HCT116 (cell line): ENCODE data around the gene KCND3. TPM values are rescaled to one million over a fixed set of nuclear protein-coding genes. Genes with fewer than 3 reads are reported as not detected.

ENCODE experiments used
- ATAC-seq: fragments of 200-7000 bp; cut with Tn5 transposase; 2 replicates; pipeline ENCODE4 v1.9.1; 2020; ENCODE audit warnings: mild to moderate bottlenecking, moderate library complexity
- BruUV-seq: library from RNA; stranded (reverse); fragments of 400-500 nt; replicated peaks from 2 replicates; lab custom pipeline; 2021; lab: Mats Ljungman, UMichigan
- CTCF ChIA-PET: fragments of 300-600 bp; sonication (Branson Sonifier 250); formaldehyde crosslinking; loops from one replicate; lab custom pipeline; 2021; ENCODE audit warnings: antibody characterized with exemption; lab: Charles Lee
- POLR2A ChIA-PET: fragments of 300-600, 350-600 bp; sonication (Branson Sonifier 250); formaldehyde crosslinking; loops from one replicate; lab custom pipeline; 2021; ENCODE audit warnings: antibody characterized with exemption; lab: Charles Lee
- RAD21 ChIA-PET, 2 experiments: fragments of 300-600 bp; sonication (Branson Sonifier 250); formaldehyde crosslinking; loops; one replicate each; lab custom pipeline; 2023; ENCODE audit warnings: low total read pairs in 2 of 2; ENCODE audit not compliant: uncharacterized antibody in 2 of 2, unreplicated experiment in 2 of 2, low non-redundant PET in 1 of 2; lab: Charles Lee
- DNase-seq: peaks from one replicate; pipeline ENCODE4 v3.0.0-alpha.2; 2010; ENCODE audit warnings: low read depth, low spot score
- H2AFZ ChIP-seq: fragments of 200-600 bp; shearing (Covaris generic), sonication (generic); 2 replicates; pipeline ENCODE4 v1.6.1; 2017; ENCODE audit warnings: low read depth, mixed run types, mixed read lengths, antibody characterized with exemption, low read length; ENCODE audit not compliant: poor library complexity, severe bottlenecking
- H3K27ac ChIP-seq: 2 replicates; pipeline ENCODE4 v1.5.1; 2012; ENCODE audit warnings: low read depth, low read length
- H3K27me3 ChIP-seq: fragments of 200-600 bp; sonication (generic); 2 replicates; pipeline ENCODE4 v1.6.1; 2016; ENCODE audit warnings: mixed run types, low read length, mixed read lengths; ENCODE audit not compliant: insufficient read depth
- H3K36me3 ChIP-seq, 2 experiments: fragments of 200-500 bp in 1 of 2; fragments of 200-600 bp in 1 of 2; sonication (Bioruptor generic) in 1 of 2; sonication (generic) in 1 of 2; 2 replicates each; pipeline versions ENCODE4 v1.5.1 to v1.6.1; 2014 to 2016; ENCODE audit warnings: low read length in 2 of 2, inconsistent platforms in 1 of 2, mixed read lengths in 1 of 2, mixed run types in 1 of 2; ENCODE audit not compliant: insufficient read depth in 2 of 2, control insufficient read depth in 1 of 2
- H3K4me1 ChIP-seq, 2 experiments: fragments of 200-600 bp in 1 of 2; sonication (generic) in 1 of 2; 2 replicates each; pipeline versions ENCODE4 v1.5.1 to v1.6.1; 2012 to 2017; ENCODE audit warnings: low read length in 2 of 2, inconsistent platforms in 1 of 2, mild to moderate bottlenecking in 1 of 2, mixed read lengths in 1 of 2, mixed run types in 1 of 2, moderate library complexity in 1 of 2; ENCODE audit not compliant: insufficient read depth in 2 of 2, control insufficient read depth in 1 of 2
- H3K4me2 ChIP-seq: fragments of 200-600 bp; sonication (generic); 2 replicates; pipeline ENCODE4 v1.6.1; 2017; ENCODE audit warnings: mixed run types, low read length, mixed read lengths
- H3K4me3 ChIP-seq, 2 experiments: fragments of 200-600 bp in 1 of 2; sonication (generic) in 1 of 2; replicated peaks in 1 of 2; 2 replicates each; pipeline ENCODE4 v1.5.1; 2011 to 2016; ENCODE audit warnings: low read length in 2 of 2, control low read depth in 1 of 2, low read depth in 1 of 2, mild to moderate bottlenecking in 1 of 2, mixed read lengths in 1 of 2, mixed run types in 1 of 2
- H3K79me2 ChIP-seq: fragments of 200-600 bp; sonication (generic); 2 replicates; pipeline ENCODE4 v1.6.1; 2017; ENCODE audit warnings: mild to moderate bottlenecking, mixed run types, low read length, moderate library complexity, mixed read lengths; ENCODE audit not compliant: insufficient read depth
- H3K9ac ChIP-seq: fragments of 200-600 bp; sonication (generic); 2 replicates; pipeline ENCODE4 v1.6.1; 2016; ENCODE audit warnings: low read length, mixed read lengths
- H3K9me2 ChIP-seq: fragments of 200-600 bp; sonication (generic), shearing (Covaris generic); 2 replicates; pipeline ENCODE4 v1.6.1; 2017; ENCODE audit warnings: mixed run types, mild to moderate bottlenecking, moderate library complexity; ENCODE audit not compliant: insufficient read depth
- H3K9me3 ChIP-seq, 2 experiments: fragments of 200-500 bp in 1 of 2; fragments of 200-600 bp in 1 of 2; sonication (Bioruptor generic) in 1 of 2; sonication (generic) in 1 of 2; 2 replicates each; pipeline ENCODE4 v1.6.1; 2014 to 2017; ENCODE audit warnings: low read length in 2 of 2, mixed read lengths in 2 of 2, inconsistent platforms in 1 of 2, low read depth in 1 of 2, mild to moderate bottlenecking in 1 of 2, mixed run types in 1 of 2, moderate library complexity in 1 of 2; ENCODE audit not compliant: control insufficient read depth in 1 of 2, insufficient read depth in 1 of 2
- H4K20me1 ChIP-seq: fragments of 200-600 bp; sonication (generic), shearing (Covaris generic); 2 replicates; pipeline ENCODE4 v1.6.1; 2017; ENCODE audit warnings: mixed run types, mild to moderate bottlenecking, moderate library complexity; ENCODE audit not compliant: insufficient read depth
- ATF3 ChIP-seq: IDR thresholded peaks from 2 replicates; pipeline ENCODE4 v1.6.1; 2012
- CBX3 ChIP-seq: IDR thresholded peaks from 2 replicates; pipeline ENCODE4 v1.6.1; 2012; ENCODE audit warnings: low read depth
- EGR1 ChIP-seq: IDR thresholded peaks from 2 replicates; pipeline ENCODE4 v1.6.1; 2012; ENCODE audit warnings: low read depth
- EZH2phosphoT487 ChIP-seq: fragments of 200-600 bp; IDR thresholded peaks from 2 replicates; pipeline ENCODE4 v1.6.1; 2018; ENCODE audit warnings: antibody characterized with exemption, borderline replicate concordance
- FOSL1 ChIP-seq: IDR thresholded peaks from 2 replicates; pipeline ENCODE4 v1.6.1; 2012; ENCODE audit warnings: low read depth
- POLR2AphosphoS5 ChIP-seq: IDR thresholded peaks from 2 replicates; pipeline ENCODE4 v1.6.1; 2011; ENCODE audit warnings: mild to moderate bottlenecking, low read depth, low read length, moderate library complexity
- RAD21 ChIP-seq: IDR thresholded peaks from 2 replicates; pipeline ENCODE4 v1.6.1; 2012; ENCODE audit warnings: low read depth, mild to moderate bottlenecking
- SIN3A ChIP-seq: IDR thresholded peaks from 2 replicates; pipeline ENCODE4 v1.6.1; 2012; ENCODE audit warnings: low read depth
- SP1 ChIP-seq: IDR thresholded peaks from 2 replicates; pipeline ENCODE4 v1.6.1; 2012; ENCODE audit warnings: low read depth
- SRF ChIP-seq: IDR thresholded peaks from 2 replicates; pipeline ENCODE4 v1.6.1; 2012; ENCODE audit warnings: low read depth
- TCF7L2 ChIP-seq: IDR thresholded peaks from 2 replicates; pipeline ENCODE4 v1.7.0; 2011; ENCODE audit warnings: borderline replicate concordance, inconsistent platforms; ENCODE audit not compliant: insufficient read depth, insufficient read length; ENCODE audit errors: extremely low read depth
- ZBTB33 ChIP-seq: IDR thresholded peaks from 2 replicates; pipeline ENCODE4 v1.6.1; 2011; ENCODE audit warnings: mild to moderate bottlenecking, low read length, moderate library complexity; ENCODE audit not compliant: insufficient replicate concordance; ENCODE audit errors: extremely low read depth
- ZNF274 ChIP-seq: fragments of 200-500 bp; sonication (Bioruptor generic); IDR thresholded peaks from 2 replicates; pipeline ENCODE4 v1.6.1; 2014; ENCODE audit warnings: mild to moderate bottlenecking, low read depth, low read length, inconsistent platforms
- intact Hi-C: fragments of 100-400 bp; cut with micrococcal nuclease; formaldehyde crosslinking; loops from 2 replicates; pipeline ENCODE4 v1.10.0; 2022
- total RNA-seq: library from RNA; stranded (reverse); gene quantifications from one replicate; pipeline ENCODE4 v1.2.1, GENCODE V29; 2021; ENCODE audit not compliant: unreplicated experiment
- TF ChIP-seq, protein P1 (sequence below): IDR thresholded peaks from 2 replicates; pipeline ENCODE4 v1.6.1; 2012; ENCODE audit warnings: low read depth
- TF ChIP-seq, protein P2 (sequence below): IDR thresholded peaks from 2 replicates; pipeline ENCODE4 v1.6.1; 2012

The KCND3 gene
- total RNA-seq, 1 experiment from 2014 or later: 0.44 TPM

DNA sequence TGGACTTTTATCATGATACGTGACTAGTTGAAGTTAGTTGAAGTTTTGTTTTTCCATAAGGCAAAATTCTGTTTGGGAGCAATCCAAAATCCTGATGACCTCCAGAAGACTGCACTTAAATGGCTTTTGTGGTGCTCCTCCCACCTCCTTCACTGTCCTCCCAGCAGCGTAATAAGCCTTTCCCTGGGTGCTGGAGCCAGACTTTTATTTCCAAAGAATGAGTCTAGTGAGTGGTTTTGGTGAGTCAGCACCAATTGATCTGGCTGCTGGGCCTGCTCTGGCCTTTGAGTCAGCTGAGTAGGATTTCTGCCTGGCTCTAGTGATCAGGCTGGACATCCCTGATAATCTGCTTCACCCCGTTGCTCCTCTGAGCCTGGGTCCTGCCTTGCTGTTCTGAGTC lies 21.7 kb upstream of the KCND3 start:
- no TSS peak for BruUV-seq
- Histone ChIP-seq H3K36me3 (no peaks in the 10 kb centered on the region), H3K79me2 (no peaks in the 10 kb centered on the region), H3K27me3 (peaks cover 74% of the 10 kb centered on the region), H4K20me1 (no peaks in the 10 kb centered on the region), H3K4me1 (no peaks in the 10 kb centered on the region), H3K4me2 (no peak overlapping the region), H2AFZ (no peak overlapping the region), H3K9me3 (no peaks in the 10 kb centered on the region), H3K27ac (no peak overlapping the region), H3K4me3 (no peak overlapping the region), H3K9ac (no peak overlapping the region), H3K9me2 (no peaks in the 10 kb centered on the region)
- POLR2A ChIA-PET: no interaction called here
- TF ChIP-seq TCF7L2: no peak
- no peak for TF ChIP-seq EGR1
- intact Hi-C loops: loop anchor here (2.0 kb wide), 1 partner anchor 54 kb away; no protein-coding TSS in a partner anchor
- CTCF ChIA-PET: no interaction called here
- RAD21 ChIA-PET: no interaction called here
- no peak for ATAC-seq
- no peak for DNase-seq

- ChIA-PET RAD21 (no interaction called here), POLR2A (no interaction called here), CTCF (no interaction called here)
- ATAC-seq: no peak
- no peak overlapping the region for H3K4me3 ChIP-seq
- DNase-seq: no peak
- no TSS peak for BruUV-seq
- no peaks in the 10 kb centered on the region for H3K79me2 ChIP-seq
- H3K4me2 ChIP-seq: no peak overlapping the region
- H3K27me3 ChIP-seq: peaks cover 66% of the 10 kb centered on the region
- no peaks in the 10 kb centered on the region for H3K9me2 ChIP-seq
- no peak overlapping the region for H3K9ac ChIP-seq
- no peaks in the 10 kb centered on the region for H4K20me1 ChIP-seq
- no peak overlapping the region for H2AFZ ChIP-seq
- H3K9me3 ChIP-seq: no peaks in the 10 kb centered on the region
- H3K27ac ChIP-seq: no peak overlapping the region
- no peaks in the 10 kb centered on the region for H3K36me3 ChIP-seq
- intact Hi-C loops: no loop called here
- no peaks in the 10 kb centered on the region for H3K4me1 ChIP-seq
- TF ChIP-seq ZNF274 (no peak), EGR1 (no peak), SRF (no peak), RAD21 (no peak), FOSL1 (no peak), CBX3 (no peak), SP1 (no peak), ATF3 (no peak), SIN3A (no peak), ZBTB33 (no peak), POLR2AphosphoS5 (no peak), EZH2phosphoT487 (no peak)
- TF ChIP-seq, protein P1, sequence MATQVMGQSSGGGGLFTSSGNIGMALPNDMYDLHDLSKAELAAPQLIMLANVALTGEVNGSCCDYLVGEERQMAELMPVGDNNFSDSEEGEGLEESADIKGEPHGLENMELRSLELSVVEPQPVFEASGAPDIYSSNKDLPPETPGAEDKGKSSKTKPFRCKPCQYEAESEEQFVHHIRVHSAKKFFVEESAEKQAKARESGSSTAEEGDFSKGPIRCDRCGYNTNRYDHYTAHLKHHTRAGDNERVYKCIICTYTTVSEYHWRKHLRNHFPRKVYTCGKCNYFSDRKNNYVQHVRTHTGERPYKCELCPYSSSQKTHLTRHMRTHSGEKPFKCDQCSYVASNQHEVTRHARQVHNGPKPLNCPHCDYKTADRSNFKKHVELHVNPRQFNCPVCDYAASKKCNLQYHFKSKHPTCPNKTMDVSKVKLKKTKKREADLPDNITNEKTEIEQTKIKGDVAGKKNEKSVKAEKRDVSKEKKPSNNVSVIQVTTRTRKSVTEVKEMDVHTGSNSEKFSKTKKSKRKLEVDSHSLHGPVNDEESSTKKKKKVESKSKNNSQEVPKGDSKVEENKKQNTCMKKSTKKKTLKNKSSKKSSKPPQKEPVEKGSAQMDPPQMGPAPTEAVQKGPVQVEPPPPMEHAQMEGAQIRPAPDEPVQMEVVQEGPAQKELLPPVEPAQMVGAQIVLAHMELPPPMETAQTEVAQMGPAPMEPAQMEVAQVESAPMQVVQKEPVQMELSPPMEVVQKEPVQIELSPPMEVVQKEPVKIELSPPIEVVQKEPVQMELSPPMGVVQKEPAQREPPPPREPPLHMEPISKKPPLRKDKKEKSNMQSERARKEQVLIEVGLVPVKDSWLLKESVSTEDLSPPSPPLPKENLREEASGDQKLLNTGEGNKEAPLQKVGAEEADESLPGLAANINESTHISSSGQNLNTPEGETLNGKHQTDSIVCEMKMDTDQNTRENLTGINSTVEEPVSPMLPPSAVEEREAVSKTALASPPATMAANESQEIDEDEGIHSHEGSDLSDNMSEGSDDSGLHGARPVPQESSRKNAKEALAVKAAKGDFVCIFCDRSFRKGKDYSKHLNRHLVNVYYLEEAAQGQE: no peak
- TF ChIP-seq, protein P2, sequence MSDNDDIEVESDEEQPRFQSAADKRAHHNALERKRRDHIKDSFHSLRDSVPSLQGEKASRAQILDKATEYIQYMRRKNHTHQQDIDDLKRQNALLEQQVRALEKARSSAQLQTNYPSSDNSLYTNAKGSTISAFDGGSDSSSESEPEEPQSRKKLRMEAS: no peak
These were observed 17.7 kb upstream of the KCND3 start for GRCh38 chr1:112007169-112007568.
